ENCODE data around the gene CD96. TPM values are rescaled to one million over a fixed set of nuclear protein-coding genes. Genes with fewer than 3 reads are reported as not detected.

Gene CD96
- total RNA-seq, 1 experiment from 2014 or later: not detected

DNA sequence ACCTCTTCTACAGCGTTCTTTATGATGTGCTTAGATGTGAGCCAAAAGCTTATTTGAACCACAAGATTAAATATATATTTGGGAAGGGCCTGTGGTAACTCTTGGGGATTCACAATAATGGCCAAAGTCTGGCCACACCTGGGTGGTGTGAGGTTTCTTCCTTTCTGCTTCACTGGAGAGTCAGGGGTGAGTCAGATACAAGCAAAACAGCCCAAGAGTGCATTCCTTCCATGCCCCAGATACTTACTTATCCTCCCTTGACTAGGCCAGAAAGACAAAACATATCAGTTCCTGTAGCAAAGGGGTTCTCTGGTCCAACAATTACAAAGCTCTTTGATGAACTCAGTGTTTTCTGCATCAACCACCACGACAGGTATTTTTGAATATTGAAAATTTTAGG, 52.2 kb downstream of the CD96 start:
- no CpG with 5 or more reads among the region's 2 CpGs for WGBS (ENCODE audit: extremely low coverage, insufficient read length, low lambda C conversion rate)
- Histone ChIP-seq H3K23ac (ENCODE audit: insufficient read length, low read depth, low read length) (no peak overlapping the region), H2BK20ac (ENCODE audit: low read depth, low read length, poor library complexity, severe bottlenecking) (no peak overlapping the region), H3K14ac (ENCODE audit: insufficient read depth, low read length) (no peak overlapping the region), H3T11ph (ENCODE audit: low read length) (no peak overlapping the region), H3K27ac (ENCODE audit: insufficient read length, low read depth, low read length) (no peak overlapping the region), H3K27me3 (ENCODE audit: insufficient read depth, low read length) (no peaks in the 10 kb centered on the region), H3K23me2 (ENCODE audit: insufficient read length, low read depth, low read length, poor library complexity, severe bottlenecking) (no peaks in the 10 kb centered on the region), H3K79me1 (ENCODE audit: insufficient read depth, low read depth, low read length, poor library complexity, severe bottlenecking) (no peaks in the 10 kb centered on the region), H3K56ac (ENCODE audit: insufficient read length, low read depth, low read length) (no peak overlapping the region), H3K4me2 (ENCODE audit: insufficient read depth, insufficient read length, low read length) (no peak overlapping the region), H2BK5ac (ENCODE audit: insufficient read length, low read length) (no peak overlapping the region), H2BK12ac (ENCODE audit: insufficient read length, low read depth, low read length) (no peak overlapping the region), H2AFZ (ENCODE audit: low read length) (no peak overlapping the region), H3K4ac (ENCODE audit: low read depth, low read length) (no peak overlapping the region), H4K5ac (ENCODE audit: insufficient read length, low read depth, low read length) (no peak overlapping the region), H4K91ac (ENCODE audit: insufficient read length, low read depth, low read length) (no peak overlapping the region), H4K20me1 (ENCODE audit: control insufficient read depth, insufficient read depth, insufficient read length) (no peaks in the 10 kb centered on the region), H3K9me3 (ENCODE audit: control insufficient read depth, low read depth, low read length) (no peaks in the 10 kb centered on the region), H2AK5ac (ENCODE audit: insufficient read length, low read length) (no peak overlapping the region), H2BK120ac (ENCODE audit: low read depth, low read length, poor library complexity, severe bottlenecking) (no peak overlapping the region), H3K18ac (ENCODE audit: insufficient read length, low read depth, low read length) (no peak overlapping the region), H3K79me2 (ENCODE audit: insufficient read depth, low read length) (no peaks in the 10 kb centered on the region), H4K8ac (replicated peaks; ENCODE audit: insufficient read length, low read depth, low read length) (no peak overlapping the region), H3K4me1 (ENCODE audit: insufficient read depth, low read length) (no peaks in the 10 kb centered on the region), H2BK15ac (ENCODE audit: low read depth, low read length) (no peak overlapping the region), H3K9ac (ENCODE audit: extremely low read depth, insufficient read length, low read length) (no peak overlapping the region)
- no peak overlapping the region; a peak in 1 of 7 replicates for H3K27ac Mint-ChIP-seq
- H3K36me3 Mint-ChIP-seq (ENCODE audit: insufficient read depth in 1 of 3, low read depth in 3 of 3): no peaks in the 10 kb centered on the region
- TF ChIP-seq, protein P1, sequence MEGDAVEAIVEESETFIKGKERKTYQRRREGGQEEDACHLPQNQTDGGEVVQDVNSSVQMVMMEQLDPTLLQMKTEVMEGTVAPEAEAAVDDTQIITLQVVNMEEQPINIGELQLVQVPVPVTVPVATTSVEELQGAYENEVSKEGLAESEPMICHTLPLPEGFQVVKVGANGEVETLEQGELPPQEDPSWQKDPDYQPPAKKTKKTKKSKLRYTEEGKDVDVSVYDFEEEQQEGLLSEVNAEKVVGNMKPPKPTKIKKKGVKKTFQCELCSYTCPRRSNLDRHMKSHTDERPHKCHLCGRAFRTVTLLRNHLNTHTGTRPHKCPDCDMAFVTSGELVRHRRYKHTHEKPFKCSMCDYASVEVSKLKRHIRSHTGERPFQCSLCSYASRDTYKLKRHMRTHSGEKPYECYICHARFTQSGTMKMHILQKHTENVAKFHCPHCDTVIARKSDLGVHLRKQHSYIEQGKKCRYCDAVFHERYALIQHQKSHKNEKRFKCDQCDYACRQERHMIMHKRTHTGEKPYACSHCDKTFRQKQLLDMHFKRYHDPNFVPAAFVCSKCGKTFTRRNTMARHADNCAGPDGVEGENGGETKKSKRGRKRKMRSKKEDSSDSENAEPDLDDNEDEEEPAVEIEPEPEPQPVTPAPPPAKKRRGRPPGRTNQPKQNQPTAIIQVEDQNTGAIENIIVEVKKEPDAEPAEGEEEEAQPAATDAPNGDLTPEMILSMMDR (conservative IDR thresholded peaks at IDR 0.05): no peak
- H3K4me3 Mint-ChIP-seq: no peak overlapping the region
- H3K9me3 Mint-ChIP-seq: peaks cover 0 to 3% of the 10 kb centered on the region in 2 experiments; a peak in 1 of 5 replicates
- no peak for DNase-seq
- H3K27me3 Mint-ChIP-seq (ENCODE audit: low read depth): no peaks in the 10 kb centered on the region
- H3K4me1 Mint-ChIP-seq: no peaks in the 10 kb centered on the region
